ENCODE measurements around the gene P4HA1.

GRCh38 chr10:73131913-73132686, 35.4 kb upstream of the P4HA1 start:
- TF ChIP-seq GATA2 (IDR thresholded peaks at IDR 0.05; ENCODE audit: low read depth, low read length) (no peak), GATA3 (IDR thresholded peaks at IDR 0.05; ENCODE audit: low read depth, low read length) (no peak)
